GM18951 (cell line): ENCODE measurements around the gene CSMD2.

Source experiments
- POLR2A ChIP-seq: IDR thresholded peaks from 4 replicates; pipeline ENCODE4 v1.6.1; 2011; ENCODE audit warnings: mild to moderate bottlenecking; ENCODE audit not compliant: insufficient read length, insufficient read depth; ENCODE audit errors: extremely low read depth
- in situ Hi-C: fragments of 300-500 bp; cut with MboI; formaldehyde crosslinking; loops from one replicate; pipeline ENCODE4 v1.12.0; 2022; ENCODE audit warnings: low sequenced_read_pairs, mixed read lengths, inconsistent platforms; ENCODE audit not compliant: unreplicated experiment

The CSMD2 gene

GRCh38 chr1:33626801-33627200, 538.2 kb downstream of the CSMD2 start:
- TF ChIP-seq POLR2A: no peak
- in situ Hi-C loops: loop anchor here (25.0 kb wide), 1 partner anchor 1110 kb away; no protein-coding TSS in a partner anchor

GRCh38 chr1:33624991-33625870, 539.8 kb downstream of the CSMD2 start:
- in situ Hi-C loops: loop anchor here (25.0 kb wide), 1 partner anchor 1112 kb away; no protein-coding TSS in a partner anchor
- TF ChIP-seq POLR2A: no peak

DNA sequence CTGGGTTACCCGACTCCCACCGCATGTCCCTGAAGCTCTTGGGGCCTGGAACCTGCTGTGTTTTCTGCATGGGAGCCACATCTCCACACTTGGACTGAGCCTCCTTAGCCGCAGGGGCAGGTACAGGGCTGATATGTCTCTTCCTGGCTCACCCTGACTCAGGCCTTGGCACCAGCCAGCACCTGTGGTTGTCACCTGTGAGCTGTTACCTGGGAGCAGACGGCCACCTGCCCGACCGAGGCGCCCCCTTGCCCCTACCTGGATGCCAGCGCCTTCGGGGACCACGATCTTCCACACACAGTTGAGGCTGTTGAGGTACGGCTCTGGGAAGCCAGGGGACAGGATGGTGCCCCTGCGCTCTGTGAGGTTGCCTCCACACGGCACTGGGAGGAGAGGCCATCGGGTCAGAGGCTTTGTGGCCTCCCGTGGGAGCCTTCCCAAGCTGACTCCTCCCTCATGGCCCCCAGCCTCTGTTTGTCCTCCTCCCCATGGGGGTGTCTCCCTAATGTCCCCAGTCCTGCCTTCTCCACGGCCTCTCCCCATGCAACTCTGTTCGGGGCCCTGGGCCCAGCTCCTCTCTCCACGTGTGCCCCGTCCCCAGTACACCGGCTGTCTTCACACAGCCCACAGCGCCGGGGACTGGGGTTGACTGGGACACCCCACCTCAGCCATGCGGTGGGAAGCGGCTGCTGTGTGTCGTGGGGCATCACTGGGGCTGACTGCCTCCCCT, 540.6 kb downstream of the CSMD2 start:
- in situ Hi-C loops: no loop called here
- no peak for TF ChIP-seq POLR2A

- TF ChIP-seq POLR2A: no peak
- in situ Hi-C loops: no loop called here
Measured at GRCh38 chr1:33623811-33624210, 541.2 kb downstream of the CSMD2 start.

DNA sequence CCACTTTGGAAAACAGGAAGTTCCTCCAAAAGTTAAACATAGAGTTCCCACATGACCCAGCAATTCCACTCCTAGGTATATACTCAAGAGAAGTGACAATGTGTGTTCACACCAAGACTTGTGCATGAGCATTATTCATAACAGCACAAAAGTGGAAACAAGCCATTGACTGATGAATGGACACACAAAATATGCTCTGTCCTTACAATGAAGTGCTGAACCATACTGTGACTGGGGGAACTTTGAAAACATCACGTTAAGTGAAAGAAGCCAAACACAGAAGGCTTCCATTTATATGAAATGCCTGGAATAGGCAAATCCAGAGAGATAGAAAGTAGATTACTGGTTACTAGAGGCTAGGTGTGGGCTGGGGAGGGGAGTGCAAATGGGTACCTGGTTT, 542.3 kb downstream of the CSMD2 start:
- in situ Hi-C loops: no loop called here
- no peak for TF ChIP-seq POLR2A

GRCh38 chr1:33618636-33619035, 546.4 kb downstream of the CSMD2 start:
- in situ Hi-C loops: no loop called here
- TF ChIP-seq POLR2A: no peak

DNA sequence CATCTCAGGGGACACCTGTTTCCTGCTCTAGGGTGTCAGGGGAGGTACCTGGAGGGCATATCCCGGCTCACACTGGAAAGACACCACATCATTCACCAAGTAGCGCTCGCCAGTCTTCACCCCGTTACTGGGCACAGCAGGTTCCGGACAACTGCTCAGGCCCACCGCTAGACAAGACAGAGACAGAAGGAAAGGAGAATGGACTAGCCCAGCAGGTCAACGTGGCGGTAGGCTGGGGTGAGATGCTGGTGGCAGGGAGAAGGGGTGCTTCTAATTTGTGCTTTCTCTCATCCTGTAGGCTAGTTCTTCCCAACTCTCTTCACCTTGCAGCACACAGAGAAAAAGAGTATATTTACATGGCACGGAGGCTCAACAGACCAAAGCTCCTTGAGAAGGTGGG, 547.6 kb downstream of the CSMD2 start:
- in situ Hi-C loops: no loop called here
- no peak for TF ChIP-seq POLR2A

DNA sequence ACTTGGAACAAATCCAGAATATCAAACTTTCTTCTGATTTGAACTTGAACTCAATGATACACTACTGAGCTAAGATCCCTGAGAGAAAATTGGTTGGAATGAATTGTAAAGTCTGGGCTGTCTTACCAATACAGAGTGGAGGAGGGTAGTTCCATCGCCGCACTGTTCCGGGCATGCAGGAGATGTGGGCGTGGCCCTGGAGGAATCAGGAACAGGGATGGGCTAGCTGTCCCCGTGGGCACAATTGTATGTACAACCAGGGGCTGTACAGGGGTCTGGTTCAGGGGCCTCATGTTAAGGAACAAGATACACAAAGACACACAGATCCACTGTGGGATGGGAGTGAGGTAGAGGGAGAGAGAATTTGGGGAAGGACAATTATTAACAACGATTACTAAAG, 548.2 kb downstream of the CSMD2 start:
- no peak for TF ChIP-seq POLR2A
- in situ Hi-C loops: no loop called here

GRCh38 chr1:33615546-33615945, 549.5 kb downstream of the CSMD2 start:
- in situ Hi-C loops: no loop called here

DNA sequence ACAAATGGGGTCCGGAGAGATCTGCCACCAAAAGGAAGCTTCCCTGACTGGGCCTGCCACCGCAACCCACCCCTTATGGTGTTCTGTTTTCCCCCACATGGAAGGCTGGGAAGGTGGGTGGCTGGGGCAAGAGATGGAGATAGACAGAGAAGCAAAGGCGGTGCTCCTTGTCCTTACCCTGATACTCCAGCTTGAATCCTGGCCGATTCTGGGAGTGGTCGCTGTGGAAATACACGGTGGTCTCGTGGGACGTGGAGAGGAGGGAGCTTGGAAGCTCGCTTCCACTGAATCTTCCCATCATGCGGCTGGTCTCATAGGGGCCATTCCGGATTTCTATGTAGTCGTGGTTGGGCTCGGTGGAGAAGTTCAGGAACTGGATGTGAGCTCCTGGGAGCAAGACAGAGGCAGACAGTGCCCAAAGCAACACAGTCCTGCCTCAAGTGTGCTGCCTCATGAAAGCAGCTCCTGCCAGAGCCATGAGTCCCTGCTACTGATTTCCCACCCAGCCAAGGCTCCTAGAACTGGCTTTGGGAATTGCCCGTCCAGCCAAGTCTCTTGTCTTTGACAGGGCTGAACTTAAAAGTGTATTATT, 554.1 kb downstream of the CSMD2 start:
- in situ Hi-C loops: no loop called here

More at GRCh38 chr1:33615546-33615945, 549.5 kb downstream of the CSMD2 start:
- TF ChIP-seq POLR2A: no peak

GRCh38 chr1:33610391-33610790, 554.6 kb downstream of the CSMD2 start:
- TF ChIP-seq POLR2A: no peak
- in situ Hi-C loops: no loop called here

More for the DNA sequence above, 554.1 kb downstream of the CSMD2 start:
- no peak for TF ChIP-seq POLR2A

- no peak for TF ChIP-seq POLR2A
- in situ Hi-C loops: no loop called here
Measured at GRCh38 chr1:33609739-33610138, 555.3 kb downstream of the CSMD2 start.

- in situ Hi-C loops: no loop called here
- TF ChIP-seq POLR2A: no peak
Measured at GRCh38 chr1:33608825-33609400, 556.1 kb downstream of the CSMD2 start.
